IPS-18c (cell line): Measurements from ENCODE around the gene CCDC9.
"Not testable (repeated sequence)": the region's sequence is repeated elsewhere in the genome, so short reads cannot be mapped to it uniquely, and the experiment has no call there.

Experiments
- H3K4me3 ChIP-seq: 2 replicates; pipeline ENCODE4 v1.7.0; 2013; ENCODE audit warnings: low read depth, mild to moderate bottlenecking, low read length, moderate library complexity; ENCODE audit not compliant: insufficient read depth
- H3K9me3 ChIP-seq: one replicate; pipeline ENCODE4 v1.6.1; 2013; ENCODE audit warnings: mild to moderate bottlenecking, low read length, moderate library complexity; ENCODE audit not compliant: control insufficient read depth, insufficient read depth

Gene CCDC9

GRCh38 chr19:47230054-47230920 lies 26.0 kb upstream of the CCDC9 start:
- Histone ChIP-seq H3K4me3 (peak overlapping the region; percentile 84), H3K9me3 (no peaks in the 10 kb centered on the region)

GRCh38 chr19:47230921-47231214 lies 25.5 kb upstream of the CCDC9 start, which contains the start of gene BBC3:
BBC3 (minus strand) TSS chr19:47231199; CDS start chr19:47228431, 2,768 bp downstream.
- Histone ChIP-seq H3K4me3 (peak within 1 kb of the TSS; percentile 84), H3K9me3 (no peaks in the 10 kb centered on the region)

- Histone ChIP-seq H3K4me3 (peak overlapping the region; percentile 47; the same call in 1 of the 2 replicates), H3K9me3 (no peaks in the 10 kb centered on the region)
These were observed 24.9 kb upstream of the CCDC9 start for GRCh38 chr19:47231215-47232054.

GRCh38 chr19:47232422-47233211 lies 23.7 kb upstream of the CCDC9 start:
- no peak overlapping the region for H3K4me3 ChIP-seq
- H3K9me3 ChIP-seq: no peaks in the 10 kb centered on the region

GRCh38 chr19:47236072-47236675 lies 20.2 kb upstream of the CCDC9 start:
- H3K4me3 ChIP-seq: no peak overlapping the region
- H3K9me3 ChIP-seq: no peaks in the 10 kb centered on the region

GRCh38 chr19:47239152-47239551 lies 17.2 kb upstream of the CCDC9 start:
- H3K4me3 ChIP-seq: peak overlapping the region; percentile 38; the same call in 1 of the 2 replicates
- no peaks in the 10 kb centered on the region for H3K9me3 ChIP-seq

GRCh38 chr19:47239610-47240296 lies 16.6 kb upstream of the CCDC9 start:
- 0 out of 2 replicates have a peak overlapping the region, but pooled peaks have one; percentile 34 for H3K4me3 ChIP-seq
- no peaks in the 10 kb centered on the region for H3K9me3 ChIP-seq

GRCh38 chr19:47240556-47240955 lies 15.8 kb upstream of the CCDC9 start:
- H3K4me3 ChIP-seq: peak overlapping the region; percentile 20; the same call in 1 of the 2 replicates
- H3K9me3 ChIP-seq: no peaks in the 10 kb centered on the region

- peak overlapping the region; percentile 20 for H3K4me3 ChIP-seq
- no peaks in the 10 kb centered on the region for H3K9me3 ChIP-seq
These were observed 15.1 kb upstream of the CCDC9 start for GRCh38 chr19:47240996-47241918.

- no peaks in the 10 kb centered on the region for H3K9me3 ChIP-seq
- no peak overlapping the region for H3K4me3 ChIP-seq
These were observed 14.3 kb upstream of the CCDC9 start for GRCh38 chr19:47241919-47242577.

GRCh38 chr19:47243364-47243775 lies 13.0 kb upstream of the CCDC9 start:
- Histone ChIP-seq H3K4me3 (peak overlapping the region; percentile 50; the same call in 1 of the 2 replicates), H3K9me3 (no peaks in the 10 kb centered on the region)

GRCh38 chr19:47243776-47244547 lies 12.4 kb upstream of the CCDC9 start:
- Histone ChIP-seq H3K9me3 (no peaks in the 10 kb centered on the region), H3K4me3 (peak overlapping the region; percentile 50)

GRCh38 chr19:47247308-47247990 lies 8.9 kb upstream of the CCDC9 start:
- no peak overlapping the region for H3K4me3 ChIP-seq
- no peaks in the 10 kb centered on the region for H3K9me3 ChIP-seq

- H3K4me3 ChIP-seq, H3K9me3 ChIP-seq: not testable (repeated sequence)
These were observed 3.3 kb upstream of the CCDC9 start for GRCh38 chr19:47253016-47253415.
